T47D (cell line): ENCODE measurements around the gene RECK.

ENCODE experiments used
- DNase-seq, 2 experiments: peaks; one replicate each; pipeline versions ENCODE4 v3.0.0 to v3.0.0-alpha.2; 2011 to 2012; ENCODE audit warnings: low read depth in 1 of 2, low spot score in 1 of 2
- JUND ChIP-seq: IDR thresholded peaks from 2 replicates; pipeline ENCODE4 v1.6.1; 2012; ENCODE audit warnings: low read depth
- in situ Hi-C: cut with HindIII; loops from 2 replicates; pipeline ENCODE4 v1.10.0; 2016; ENCODE audit warnings: low sequenced_read_pairs, low pct_unique_long_range_greater_than_20kb

Gene RECK

DNA sequence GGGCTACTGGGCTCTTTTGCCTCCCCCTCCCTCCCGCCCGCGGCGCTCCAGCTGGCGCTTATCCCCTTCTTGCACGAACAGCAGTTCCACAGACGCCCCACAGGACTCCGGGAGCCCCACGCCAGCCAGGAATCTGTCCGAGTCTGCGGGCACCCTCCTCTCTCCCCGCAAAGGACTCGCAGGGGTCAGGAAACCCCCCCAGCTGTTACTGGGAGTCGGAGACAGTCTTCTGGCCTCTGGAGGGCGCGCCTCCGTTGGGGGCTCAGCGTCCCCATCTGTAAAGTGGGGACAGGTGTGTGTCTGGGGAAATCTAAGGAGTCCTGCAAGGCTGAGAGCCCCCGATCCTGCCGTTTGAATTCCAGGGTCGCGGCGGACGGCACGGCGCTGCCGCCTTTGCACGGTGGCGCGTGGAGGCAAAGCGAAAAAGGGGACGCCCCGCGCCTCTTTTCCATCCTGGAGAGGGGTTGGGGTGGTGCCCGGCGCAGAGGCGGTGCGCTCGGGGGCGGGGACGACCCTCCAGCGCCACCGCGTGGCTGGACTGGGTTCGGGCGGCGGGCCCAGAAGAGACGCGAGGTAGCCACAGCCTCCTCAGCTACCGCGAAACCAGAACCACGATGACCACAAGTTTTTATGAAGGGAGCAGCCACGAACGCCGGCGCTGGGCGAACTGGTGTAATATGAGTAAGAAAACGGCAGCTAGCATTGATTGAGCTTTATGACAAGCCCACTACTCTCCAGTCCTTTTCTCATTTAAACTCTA, 129.6 kb downstream of the RECK start:
- peak; percentile 72 to 83 for DNase-seq

DNA sequence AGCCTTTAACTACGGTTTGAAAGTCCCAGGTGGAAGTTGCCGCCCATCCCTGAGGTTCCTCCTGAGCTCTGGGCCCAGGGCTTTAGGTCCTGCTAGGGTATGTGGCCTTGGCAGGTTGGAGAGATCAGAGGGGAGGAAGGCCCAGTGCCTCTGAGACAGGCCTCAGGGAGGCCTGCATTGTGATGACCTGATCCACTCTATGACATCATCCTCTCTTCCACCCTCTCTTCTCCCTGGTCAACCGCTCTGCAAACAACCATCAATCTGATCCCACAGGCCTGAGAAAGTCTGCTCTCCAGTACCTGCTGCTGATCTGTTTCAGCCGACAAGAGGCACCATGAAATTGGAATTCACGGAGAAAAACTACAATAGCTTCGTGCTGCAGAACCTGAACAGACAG, 132.5 kb downstream of the RECK start, which contains the start of gene CCIN:
TSS of gene CCIN (plus strand) at position 223 of the 400 bp plus-strand sequence. CDS start at position 338, 115 bp downstream.
- no peak for TF ChIP-seq JUND
- in situ Hi-C loops, result no loop called here

More for the DNA sequence above, 129.6 kb downstream of the RECK start:
- in situ Hi-C loops, result no loop called here
- no peak for TF ChIP-seq JUND

DNA sequence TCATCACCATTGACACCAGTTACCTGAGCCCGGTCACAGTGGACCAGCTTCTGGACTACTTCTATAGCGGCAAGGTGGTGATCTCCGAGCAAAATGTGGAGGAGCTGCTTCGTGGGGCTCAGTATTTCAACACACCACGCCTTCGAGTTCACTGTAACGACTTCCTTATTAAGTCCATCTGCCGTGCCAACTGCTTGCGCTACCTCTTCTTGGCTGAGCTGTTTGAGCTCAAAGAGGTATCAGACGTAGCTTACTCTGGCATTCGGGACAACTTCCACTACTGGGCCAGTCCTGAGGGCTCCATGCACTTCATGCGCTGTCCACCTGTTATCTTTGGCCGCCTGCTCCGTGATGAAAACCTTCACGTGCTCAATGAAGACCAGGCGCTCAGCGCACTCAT, 133.0 kb downstream of the RECK start:
- DNase-seq, result no peak
- in situ Hi-C loops, result no loop called here

More for the DNA sequence above, 132.5 kb downstream of the RECK start, which contains the start of gene CCIN:
- no peak for DNase-seq

DNA sequence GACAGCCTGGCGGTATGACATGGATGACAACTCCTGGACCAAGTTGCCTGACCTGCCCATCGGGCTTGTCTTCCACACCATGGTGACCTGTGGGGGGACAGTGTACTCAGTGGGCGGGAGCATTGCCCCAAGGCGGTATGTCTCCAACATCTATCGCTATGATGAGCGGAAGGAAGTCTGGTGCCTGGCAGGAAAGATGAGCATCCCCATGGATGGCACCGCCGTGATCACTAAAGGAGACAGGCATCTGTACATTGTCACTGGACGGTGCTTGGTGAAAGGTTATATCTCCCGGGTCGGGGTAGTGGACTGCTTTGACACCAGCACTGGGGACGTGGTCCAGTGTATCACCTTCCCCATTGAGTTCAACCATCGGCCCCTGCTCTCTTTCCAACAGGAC, 133.8 kb downstream of the RECK start:
- in situ Hi-C loops, result no loop called here
- no peak for TF ChIP-seq JUND
- DNase-seq, result no peak

More for the DNA sequence above, 133.0 kb downstream of the RECK start:
- TF ChIP-seq JUND, result no peak

DNA sequence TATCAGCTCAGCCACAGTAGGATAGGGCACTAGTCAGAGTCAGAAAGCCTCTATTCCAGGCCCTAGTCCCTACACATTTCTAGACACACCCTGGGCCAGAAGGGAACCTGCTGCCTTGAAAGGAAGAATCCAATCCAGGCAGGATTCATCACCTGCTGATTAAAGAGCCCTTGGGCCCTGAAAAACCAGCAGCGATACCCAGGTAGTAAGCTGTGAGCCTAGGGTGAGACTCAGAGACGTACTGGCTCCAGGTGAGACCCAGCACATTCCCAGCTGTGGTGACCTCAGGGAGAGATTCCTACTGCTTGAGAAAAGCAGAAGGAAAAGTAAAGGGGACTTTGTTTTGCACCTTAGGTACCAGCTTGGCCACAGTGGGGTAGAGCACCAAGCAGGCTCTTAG, 137.1 kb downstream of the RECK start:
- DNase-seq, result no peak
- in situ Hi-C loops, result no loop called here

More for the DNA sequence above, 137.1 kb downstream of the RECK start:
- no peak for TF ChIP-seq JUND
